ENCODE results near the gene IFITM5. TPM values are rescaled to one million over a fixed set of nuclear protein-coding genes. Genes with fewer than 3 reads are reported as not detected.

IFITM5 gene
- total RNA-seq, 3 donors from 2014 or later, result not detected

GRCh38 chr11:278001-278951 lies 21.1 kb downstream of the IFITM5 start, which contains the start of gene NLRP6:
Gene NLRP6 (plus strand): TSS chr11:278407. CDS start chr11:278570, 163 bp downstream.
- H3K4me3 ChIP-seq, result no peak within 1 kb of the TSS

GRCh38 chr11:276219-276618 lies 23.1 kb downstream of the IFITM5 start:
- Histone ChIP-seq H3K4me3 (no peak overlapping the region), H3K36me3 (ENCODE audit: low read depth) (no peaks in the 10 kb centered on the region), H3K9me3 (no peaks in the 10 kb centered on the region), H3K4me1 (ENCODE audit: low read depth) (peaks cover 24% of the 10 kb centered on the region)
- TF ChIP-seq CTCF (IDR thresholded peaks at IDR 0.05), result no peak
- no peak for ATAC-seq
- DNase-seq, result no peak
- intact Hi-C loops (cut with DNase I, micrococcal nuclease), result no loop called here

More at GRCh38 chr11:278001-278951, 21.1 kb downstream of the IFITM5 start, which contains the start of gene NLRP6:
- no peaks in the 10 kb centered on the region for H3K9me3 ChIP-seq
- ATAC-seq (no peak), DNase-seq (peak in 1 of 3 donors; percentile 31)
- peaks cover 29% of the 10 kb centered on the region for H3K4me1 ChIP-seq (ENCODE audit: low read depth)
- intact Hi-C loops (cut with DNase I, micrococcal nuclease), result no loop called here
- no peak for TF ChIP-seq CTCF (IDR thresholded peaks at IDR 0.05)
- H3K36me3 ChIP-seq (ENCODE audit: low read depth), result no peaks in the 10 kb centered on the region

GRCh38 chr11:272931-273198 lies 26.5 kb downstream of the IFITM5 start:
- no peaks in the 10 kb centered on the region for H3K36me3 ChIP-seq (ENCODE audit: low read depth)
- no peak for TF ChIP-seq CTCF (IDR thresholded peaks at IDR 0.05)
- H3K4me3 ChIP-seq, result no peak overlapping the region
- no peaks in the 10 kb centered on the region for H3K4me1 ChIP-seq (ENCODE audit: low read depth)
- intact Hi-C loops (cut with DNase I, micrococcal nuclease), result no loop called here
- no peaks in the 10 kb centered on the region for H3K9me3 ChIP-seq
- DNase-seq (peak in 1 of 3 donors; percentile 37), ATAC-seq (no peak)

- H3K9me3 ChIP-seq, result no peaks in the 10 kb centered on the region
- intact Hi-C loops (cut with DNase I, micrococcal nuclease), result no loop called here
- TF ChIP-seq CTCF (IDR thresholded peaks at IDR 0.05), result no peak
- H3K4me1 ChIP-seq (ENCODE audit: low read depth), result no peaks in the 10 kb centered on the region
- H3K36me3 ChIP-seq (ENCODE audit: low read depth), result no peaks in the 10 kb centered on the region
- no peak overlapping the region for H3K4me3 ChIP-seq
- ATAC-seq (no peak), DNase-seq (peak in 1 of 3 donors; percentile 35)
Observed at GRCh38 chr11:272195-272930, 27.0 kb downstream of the IFITM5 start.

- Histone ChIP-seq H3K36me3 (ENCODE audit: low read depth) (no peaks in the 10 kb centered on the region), H3K9me3 (no peaks in the 10 kb centered on the region), H3K4me1 (ENCODE audit: low read depth) (no peaks in the 10 kb centered on the region), H3K4me3 (no peak overlapping the region)
- peak; percentile 24 for ATAC-seq
- peak in 1 of 3 donors; percentile 39 for DNase-seq
- intact Hi-C loops (cut with DNase I, micrococcal nuclease), result no loop called here
- no peak for TF ChIP-seq CTCF (IDR thresholded peaks at IDR 0.05)
Observed at GRCh38 chr11:271319-271715, 28.0 kb downstream of the IFITM5 start.

Measured in mucosa of descending colon (tissue), 3 donors.